Muscle of leg (tissue), 11 donors: ENCODE results near the gene ASB2. TPM values are rescaled to one million over a fixed set of nuclear protein-coding genes. Genes with fewer than 3 reads are reported as not detected.

Experiments used
- DNase-seq: peaks from one replicate; pipeline ENCODE4 v3.0.0; 2013
- H3K27ac ChIP-seq: one replicate; pipeline ENCODE4 v1.5.1; 2013; ENCODE audit warnings: mild to moderate bottlenecking, low read length, control low read depth
- H3K27me3 ChIP-seq: one replicate; pipeline ENCODE4 v1.6.1; 2013; ENCODE audit warnings: low read length; ENCODE audit not compliant: control insufficient read depth, insufficient read depth
- H3K36me3 ChIP-seq: one replicate; pipeline ENCODE4 v1.6.1; 2013; ENCODE audit warnings: low read length; ENCODE audit not compliant: control insufficient read depth, insufficient read depth
- H3K4me1 ChIP-seq: one replicate; pipeline ENCODE4 v1.6.1; 2013; ENCODE audit warnings: low read length; ENCODE audit not compliant: control insufficient read depth, insufficient read depth
- H3K4me3 ChIP-seq: one replicate; pipeline ENCODE4 v1.5.1; 2013; ENCODE audit warnings: low read length, control low read depth
- H3K9me3 ChIP-seq: replicated peaks from 2 replicates; pipeline ENCODE4 v1.6.1; 2013; ENCODE audit warnings: low read depth, low read length; ENCODE audit not compliant: control insufficient read depth
- WGBS: methylation state at CpG from one replicate; pipeline ENCODE4 v1.1.5; 2013; ENCODE audit warnings: missing lambda C conversion rate; ENCODE audit not compliant: insufficient coverage; 5-methylcytosine and 5-hydroxymethylcytosine counted together
- polyA plus RNA-seq, 8 donors: library from polyadenylated mRNA; unstranded; fragments of 120-200 nt; gene quantifications; one replicate each; pipeline versions ENCODE4 v1.2.1 to v1.2.3, GENCODE V29; 2013; ENCODE audit warnings: inconsistent platforms in 1 of 8, low replicate concordance in 1 of 8; ENCODE audit not compliant: insufficient read length in 8 of 8, insufficient read depth in 1 of 8
- total RNA-seq: library from RNA; stranded (reverse); fragments of 120-200 nt; gene quantifications from one replicate; pipeline ENCODE4 v1.2.4, GENCODE V29; 2013

ASB2 gene
- total and polyA plus RNA-seq, 9 donors, result 15.0 to 32.3 (median 23.0) TPM

DNA sequence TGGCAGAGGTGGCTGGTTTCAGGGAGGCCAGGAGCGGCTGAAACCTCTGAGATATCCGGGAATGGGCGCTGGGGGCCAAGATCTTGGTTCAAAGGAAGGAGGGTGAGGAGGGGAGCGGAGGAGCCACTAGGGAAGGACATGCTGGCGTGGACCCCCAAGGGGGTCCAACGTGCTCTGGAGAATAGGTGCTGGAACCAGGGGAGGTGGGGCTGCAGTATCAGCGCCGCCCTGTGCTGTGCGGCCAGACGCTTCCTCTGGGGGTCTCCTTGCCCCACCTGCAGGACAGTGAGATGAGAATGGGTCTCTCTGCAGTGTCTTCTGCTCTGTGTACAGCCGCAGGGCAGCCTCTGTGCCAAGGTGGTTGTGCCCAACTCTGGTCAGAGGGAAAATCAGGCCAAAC, 46.7 kb downstream of the ASB2 start:
- H3K27ac ChIP-seq, result no peak overlapping the region
- no peak for DNase-seq

DNA sequence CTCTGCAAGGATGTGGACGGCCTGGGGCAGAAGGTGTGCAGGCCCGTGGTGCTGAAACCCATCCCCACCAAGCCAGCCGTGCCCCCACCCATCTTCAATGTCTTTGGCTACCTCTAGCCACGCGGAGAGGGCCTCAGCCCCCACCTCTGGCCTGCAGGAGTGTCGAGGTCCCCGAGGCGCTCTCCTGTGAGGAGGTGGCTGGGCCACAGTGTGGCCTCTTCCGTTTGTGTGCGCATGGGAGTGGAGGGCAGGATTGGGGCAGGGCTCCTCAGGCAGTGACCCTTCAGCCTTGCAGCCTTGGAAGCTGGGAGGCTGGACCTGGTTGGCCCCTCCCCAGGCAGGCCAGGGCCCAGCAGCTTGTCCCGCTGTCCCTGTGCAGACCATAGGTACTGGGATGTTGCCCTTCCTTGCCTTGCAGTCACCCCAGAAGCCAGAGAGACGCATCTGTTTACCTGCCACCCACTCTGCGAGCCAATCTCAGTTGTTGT, 47.3 kb downstream of the ASB2 start:
- H3K27me3 ChIP-seq, result no peaks in the 10 kb centered on the region
- H3K36me3 ChIP-seq, result peaks cover 18% of the 10 kb centered on the region
- no peaks in the 10 kb centered on the region for H3K9me3 ChIP-seq
- no peak overlapping the region for H3K27ac ChIP-seq
- no peak overlapping the region for H3K4me3 ChIP-seq
- H3K4me1 ChIP-seq, result peaks cover 30% of the 10 kb centered on the region
- 73% methylated on average over 8 of the region's 13 CpGs for WGBS
- DNase-seq, result no peak

More for the DNA sequence above, 46.7 kb downstream of the ASB2 start:
- Histone ChIP-seq H3K36me3 (peaks cover 23% of the 10 kb centered on the region), H3K4me1 (peaks cover 30% of the 10 kb centered on the region), H3K27me3 (no peaks in the 10 kb centered on the region), H3K9me3 (no peaks in the 10 kb centered on the region), H3K4me3 (no peak overlapping the region)
- 82% methylated on average over 11 of the region's 11 CpGs for WGBS

DNA sequence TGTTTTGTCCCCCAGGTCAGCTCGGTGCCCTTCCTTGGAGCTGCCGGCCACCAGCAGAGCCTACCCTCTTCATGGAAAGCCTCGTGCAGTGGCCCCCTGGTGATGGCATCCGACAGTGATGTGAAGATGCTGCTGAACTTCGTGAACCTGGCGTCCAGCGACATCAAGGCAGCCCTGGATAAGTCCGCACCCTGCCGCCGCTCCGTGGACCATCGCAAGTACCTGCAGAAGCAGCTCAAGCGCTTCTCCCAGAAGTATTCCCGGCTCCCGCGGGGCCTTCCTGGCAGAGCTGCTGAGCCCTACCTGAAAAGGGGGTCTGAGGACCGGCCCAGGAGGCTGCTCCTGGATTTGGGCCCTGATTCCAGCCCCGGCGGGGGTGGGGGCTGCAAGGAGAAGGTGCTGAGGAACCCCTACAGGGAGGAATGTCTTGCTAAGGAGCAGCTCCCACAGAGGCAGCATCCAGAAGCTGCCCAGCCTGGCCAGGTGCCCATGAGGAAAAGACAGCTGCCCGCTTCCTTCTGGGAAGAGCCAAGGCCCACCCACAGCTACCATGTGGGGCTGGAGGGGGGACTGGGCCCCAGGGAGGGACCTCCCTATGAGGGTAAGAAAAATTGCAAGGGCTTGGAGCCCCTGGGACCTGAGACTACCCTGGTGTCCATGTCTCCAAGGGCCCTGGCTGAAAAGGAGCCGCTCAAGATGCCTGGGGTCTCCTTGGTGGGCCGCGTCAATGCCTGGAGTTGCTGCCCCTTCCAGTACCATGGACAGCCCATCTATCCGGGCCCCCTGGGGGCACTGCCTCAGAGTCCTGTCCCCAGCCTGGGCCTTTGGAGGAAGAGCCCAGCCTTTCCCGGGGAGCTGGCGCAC, 48.0 kb downstream of the ASB2 start:
- H3K36me3 ChIP-seq, result peaks cover 15% of the 10 kb centered on the region
- WGBS, result 85% methylated on average over 26 of the region's 26 CpGs
- DNase-seq, result peak; percentile 26
- H3K4me3 ChIP-seq, result no peak overlapping the region
- no peaks in the 10 kb centered on the region for H3K27me3 ChIP-seq
- peaks cover 30% of the 10 kb centered on the region for H3K4me1 ChIP-seq
- no peak overlapping the region for H3K27ac ChIP-seq
- H3K9me3 ChIP-seq, result no peaks in the 10 kb centered on the region

DNA sequence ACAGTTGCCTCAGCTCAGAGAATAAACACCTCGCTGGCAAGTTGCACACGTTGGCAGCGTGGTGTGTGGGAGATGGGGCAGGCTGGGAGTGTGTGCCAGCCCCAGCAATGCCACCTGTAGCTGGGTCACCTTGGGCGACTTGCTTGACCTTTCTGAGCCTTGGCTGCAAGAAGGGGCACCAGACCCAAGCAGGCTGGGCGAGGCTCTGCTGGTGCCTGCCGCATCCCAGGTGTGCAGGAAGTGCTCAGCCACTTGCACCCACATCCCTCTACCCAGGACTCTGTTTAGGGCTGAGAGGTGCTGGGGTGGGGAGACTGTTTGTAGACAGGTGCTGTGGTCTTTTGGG, 48.6 kb downstream of the ASB2 start:
- 33% methylated on average over 3 of the region's 6 CpGs for WGBS

DNA sequence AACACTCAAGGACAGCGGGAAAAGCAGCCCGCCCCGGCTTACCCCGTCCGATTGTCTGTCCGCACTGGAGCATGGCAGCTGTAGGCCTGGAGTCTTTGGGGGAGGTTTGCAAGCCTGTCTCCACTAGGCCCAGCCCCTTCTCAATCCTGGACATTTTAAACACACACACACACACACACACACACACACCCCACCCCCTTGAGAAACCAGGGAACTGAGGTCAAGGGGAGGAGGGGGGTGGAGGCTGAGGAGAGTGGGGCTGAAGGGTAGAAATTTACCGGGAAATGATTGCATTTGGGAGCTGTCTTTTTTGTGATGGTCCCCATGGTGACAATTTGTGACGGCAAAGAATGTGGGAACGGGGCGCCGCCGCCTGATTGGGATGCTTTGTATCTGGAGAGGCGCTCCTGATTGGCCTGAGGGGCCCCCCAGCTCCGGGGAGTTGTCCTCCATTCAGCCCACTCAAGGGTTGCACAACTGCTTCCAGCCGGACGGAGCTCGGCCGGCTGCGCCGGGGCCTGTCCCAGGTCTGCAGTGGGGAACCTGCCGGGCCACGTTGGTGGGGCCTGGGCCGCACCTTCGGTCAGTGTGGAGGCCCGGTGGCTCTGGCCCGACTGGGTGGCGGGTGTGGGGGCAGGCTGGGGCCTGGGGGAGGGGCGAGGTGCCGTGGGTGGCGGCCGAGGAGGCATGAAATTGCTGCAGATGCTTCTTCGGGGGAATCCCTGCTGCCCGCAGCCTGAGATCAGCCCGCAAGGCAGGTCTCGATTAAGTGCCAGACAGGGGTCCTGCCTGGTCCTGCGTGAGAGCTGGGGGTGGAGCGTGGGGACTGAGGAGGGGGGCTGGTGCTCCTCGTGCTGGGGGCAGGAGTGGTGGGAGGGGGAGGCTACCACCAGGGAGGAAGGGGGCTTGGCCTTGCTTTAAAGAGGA, 49.2 kb downstream of the ASB2 start, which contains the start of gene FAM181A:
Gene FAM181A, plus strand, starts transcription at position 472 of the 927 bp plus-strand sequence. CDS start 942 bp downstream, outside the sequence.
- 33% methylated on average over 21 of the region's 38 CpGs for WGBS
- H3K4me3 ChIP-seq, result no peak within 1 kb of the TSS
- peaks cover 9% of the 10 kb centered on the region for H3K36me3 ChIP-seq
- H3K9me3 ChIP-seq, result no peaks in the 10 kb centered on the region
- no peak for DNase-seq
- H3K27me3 ChIP-seq, result no peaks in the 10 kb centered on the region
- H3K27ac ChIP-seq, result no peak within 1 kb of the TSS
- H3K4me1 ChIP-seq, result peaks cover 30% of the 10 kb centered on the region

More for the DNA sequence above, 48.6 kb downstream of the ASB2 start:
- Histone ChIP-seq H3K4me1 (peaks cover 30% of the 10 kb centered on the region), H3K9me3 (no peaks in the 10 kb centered on the region), H3K36me3 (peaks cover 12% of the 10 kb centered on the region), H3K27ac (no peak overlapping the region), H3K27me3 (no peaks in the 10 kb centered on the region), H3K4me3 (no peak overlapping the region)
- no peak for DNase-seq

DNA sequence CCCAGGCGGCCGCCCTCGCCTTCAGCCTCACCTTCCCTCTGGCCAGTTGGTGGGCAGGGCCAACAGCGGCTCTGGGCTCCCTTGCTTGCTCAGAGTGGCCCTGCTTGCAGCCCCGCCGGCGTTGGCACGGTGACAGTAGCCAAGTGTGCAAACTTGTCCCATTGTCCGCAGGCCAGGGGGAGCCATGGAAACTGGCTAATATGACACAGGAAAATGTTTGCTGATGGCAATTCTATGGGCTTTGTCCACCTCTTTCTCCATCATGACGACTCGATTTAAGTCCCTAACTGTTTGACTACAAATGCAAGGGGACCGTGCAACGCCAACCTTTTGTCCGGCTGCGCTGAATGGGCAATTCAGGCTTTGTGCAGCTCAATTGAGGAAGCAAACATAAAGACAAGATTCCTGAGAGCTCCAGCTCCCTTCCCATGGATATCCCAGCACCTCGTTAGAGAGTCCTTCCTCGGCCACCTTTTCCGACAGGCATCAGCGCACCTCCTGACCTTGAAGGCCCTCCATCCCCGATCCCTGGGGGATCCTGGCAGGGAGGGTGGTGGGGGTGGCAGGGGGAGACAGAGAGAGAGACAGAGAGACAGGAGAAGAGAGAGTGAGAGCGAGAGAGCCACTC, 50.0 kb downstream of the ASB2 start:
- Histone ChIP-seq H3K4me1 (peaks cover 30% of the 10 kb centered on the region), H3K27ac (no peak overlapping the region), H3K36me3 (peaks cover 5% of the 10 kb centered on the region), H3K9me3 (no peaks in the 10 kb centered on the region), H3K27me3 (no peaks in the 10 kb centered on the region), H3K4me3 (no peak overlapping the region)
- no peak for DNase-seq
- 87% methylated on average over 16 of the region's 21 CpGs for WGBS

DNA sequence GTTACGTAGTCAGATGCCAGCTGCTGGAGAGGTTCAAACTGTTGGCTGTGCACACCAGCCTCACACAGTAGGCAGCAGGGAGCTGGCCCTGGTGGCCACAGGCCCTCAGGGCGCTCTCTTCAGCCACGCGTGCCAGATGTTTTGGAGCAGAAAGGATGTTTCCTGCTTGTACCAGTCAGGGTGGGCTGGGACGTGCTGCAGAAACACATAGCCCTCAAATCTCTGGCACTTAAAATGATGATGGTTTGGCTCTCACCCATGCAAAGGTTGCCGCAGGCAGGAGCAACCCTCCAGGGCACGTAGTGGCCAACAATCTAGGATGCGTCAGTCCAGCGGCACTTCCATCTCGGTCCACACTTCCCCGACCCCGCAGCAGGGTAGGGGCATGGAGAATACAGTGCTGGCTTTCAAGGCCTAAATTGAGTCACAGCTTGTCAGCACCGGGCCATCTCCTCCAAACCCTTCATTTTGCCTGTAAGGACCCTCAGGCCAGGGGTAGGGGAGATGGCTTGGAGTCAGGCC, 50.9 kb downstream of the ASB2 start:
- H3K27me3 ChIP-seq, result no peaks in the 10 kb centered on the region
- 87% methylated on average over 11 of the region's 13 CpGs for WGBS
- no peak for DNase-seq
- no peaks in the 10 kb centered on the region for H3K9me3 ChIP-seq
- no peak overlapping the region for H3K27ac ChIP-seq
- H3K4me3 ChIP-seq, result no peak overlapping the region
- no peaks in the 10 kb centered on the region for H3K36me3 ChIP-seq
- peaks cover 30% of the 10 kb centered on the region for H3K4me1 ChIP-seq

DNA sequence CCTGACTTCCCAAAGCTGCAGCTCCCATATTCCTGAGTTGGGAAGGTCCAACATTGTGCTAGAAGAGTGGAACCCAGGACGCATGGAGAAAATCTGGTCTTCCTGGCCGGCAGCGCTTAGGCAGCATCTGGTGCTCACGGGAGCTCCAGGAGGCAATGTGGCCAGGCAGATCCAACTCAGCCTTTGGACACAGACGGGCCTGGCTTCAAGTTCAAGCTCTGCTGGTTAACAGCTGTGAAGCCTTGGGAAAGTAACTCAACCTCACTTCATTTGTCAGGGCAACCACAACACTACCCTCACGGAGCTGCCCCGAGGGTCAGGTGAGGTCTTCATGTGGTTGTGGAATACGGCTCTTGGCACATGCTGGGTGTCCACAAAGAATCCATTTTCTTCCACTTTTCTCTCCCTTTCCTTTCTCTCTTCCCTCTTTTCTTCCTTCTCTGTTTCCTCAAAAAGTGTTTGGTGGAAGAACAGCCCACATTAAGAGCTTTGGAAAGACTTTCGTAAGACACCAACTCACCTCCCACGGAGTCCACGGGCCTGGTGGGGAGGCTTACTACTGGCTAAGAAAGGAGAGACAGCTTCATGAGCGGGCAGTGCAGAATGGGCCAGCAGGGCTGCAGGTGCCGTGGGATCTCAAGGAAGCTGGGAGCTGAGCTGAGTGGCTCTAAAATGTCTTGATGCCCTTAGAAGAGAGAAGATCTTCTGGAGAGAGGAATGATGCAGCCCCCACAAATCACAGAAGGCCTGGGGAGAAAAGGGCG, 51.6 kb downstream of the ASB2 start:
- WGBS, result 77% methylated on average over 11 of the region's 14 CpGs
- Histone ChIP-seq H3K27me3 (no peaks in the 10 kb centered on the region), H3K27ac (no peak overlapping the region), H3K36me3 (no peaks in the 10 kb centered on the region), H3K4me3 (no peak overlapping the region), H3K9me3 (no peaks in the 10 kb centered on the region), H3K4me1 (peaks cover 30% of the 10 kb centered on the region)
- DNase-seq, result no peak

DNA sequence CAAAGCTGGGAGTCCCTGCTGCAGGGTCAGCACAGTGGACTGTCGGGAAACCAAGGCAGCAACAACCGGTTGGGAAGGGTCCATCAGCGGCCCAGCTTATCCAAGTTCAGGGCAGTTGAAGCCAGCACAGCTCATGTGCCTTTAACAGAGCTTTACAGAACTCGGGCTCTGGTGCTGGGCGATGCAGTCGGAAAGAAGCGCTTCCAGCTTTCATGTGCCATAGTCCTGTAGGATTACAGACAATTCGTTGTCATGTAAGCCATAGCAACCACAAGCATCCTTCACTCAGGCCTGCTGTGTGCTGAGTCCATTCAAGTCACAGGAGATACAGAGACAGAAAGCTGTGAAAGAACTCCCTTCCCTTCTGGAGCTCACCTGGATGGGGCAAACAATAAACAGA, 52.7 kb downstream of the ASB2 start:
- H3K36me3 ChIP-seq, result no peaks in the 10 kb centered on the region
- WGBS, result 76% methylated on average over 8 of the region's 8 CpGs
- H3K27me3 ChIP-seq, result no peaks in the 10 kb centered on the region
- H3K9me3 ChIP-seq, result peaks cover 4% of the 10 kb centered on the region
- H3K4me3 ChIP-seq, result no peak overlapping the region
- peaks cover 26% of the 10 kb centered on the region for H3K4me1 ChIP-seq
- no peak for DNase-seq
- no peak overlapping the region for H3K27ac ChIP-seq
